NCI-H1417 treated with DMSO at 0.1 percent for 48 hours (cell line): ENCODE measurements around the gene TAF6.

Source experiments
- DNase-seq: peaks from one replicate; lab custom pipeline; 2025; lab: John Stamatoyannopoulos, UW

Gene TAF6

GRCh38 chr7:100119072-100119969 lies at the start of gene TAF6, which contains the start of gene CNPY4:
Gene TAF6, minus strand, starts transcription at chr7:100119358. Its CDS starts 5,149 bp downstream, at chr7:100114209.
Gene CNPY4, plus strand, starts transcription at chr7:100119634. Its CDS starts 111 bp downstream, at chr7:100119745.
- peak; percentile 94 for DNase-seq

- DNase-seq: no peak
These were observed 48.8 kb upstream of the TAF6 start for GRCh38 chr7:100167912-100168323.

GRCh38 chr7:100166970-100167911 lies 48.1 kb upstream of the TAF6 start:
- no peak for DNase-seq

GRCh38 chr7:100166317-100166940 lies 47.3 kb upstream of the TAF6 start:
- no peak for DNase-seq

GRCh38 chr7:100163871-100164270 lies 44.7 kb upstream of the TAF6 start:
- DNase-seq: no peak

GRCh38 chr7:100163006-100163531 lies 43.9 kb upstream of the TAF6 start:
- DNase-seq: no peak

- DNase-seq: no peak
These were observed 40.9 kb upstream of the TAF6 start for GRCh38 chr7:100160067-100160466.

GRCh38 chr7:100159099-100159623 lies 40.0 kb upstream of the TAF6 start:
- DNase-seq: no peak

- DNase-seq: peak; percentile 62
These were observed 39.3 kb upstream of the TAF6 start, which contains the start of gene TRAPPC14 for GRCh38 chr7:100158229-100159098. Gene TRAPPC14, minus strand, starts transcription at chr7:100158723. Its CDS starts 224 bp downstream, at chr7:100158499.

- no peak for DNase-seq
These were observed 38.4 kb upstream of the TAF6 start for GRCh38 chr7:100157334-100158228.

GRCh38 chr7:100157069-100157333 lies 37.8 kb upstream of the TAF6 start:
- DNase-seq: no peak

GRCh38 chr7:100156331-100157068 lies 37.3 kb upstream of the TAF6 start:
- no peak for DNase-seq

- DNase-seq: no peak
These were observed 36.6 kb upstream of the TAF6 start for GRCh38 chr7:100155553-100156317.

GRCh38 chr7:100154651-100155491 lies 35.7 kb upstream of the TAF6 start:
- DNase-seq: no peak

GRCh38 chr7:100153708-100154535 lies 34.8 kb upstream of the TAF6 start:
- no peak for DNase-seq

GRCh38 chr7:100152937-100153666 lies 33.9 kb upstream of the TAF6 start:
- DNase-seq: no peak
